HepG2 (cell line): ENCODE data around the gene ADARB2. TPM values are rescaled to one million over a fixed set of nuclear protein-coding genes. Genes with fewer than 3 reads are reported as not detected.

Experiments
- ATAC-seq: fragments of 200-7000 bp; cut with Tn5 transposase; 3 replicates; pipeline ENCODE4 v1.9.1; 2020; ENCODE audit warnings: mild to moderate bottlenecking, moderate library complexity
- BruUV-seq: library from RNA; stranded (reverse); fragments of 400-500 nt; replicated peaks from 2 replicates; lab custom pipeline; 2021; lab: Mats Ljungman, UMichigan
- CTCF ChIA-PET: fragments of 300-600 bp; formaldehyde crosslinking; extraction: SDS; loops from one replicate; lab custom pipeline; 2021; ENCODE audit warnings: low total read pairs, inconsistent platforms, low intra/inter-chr PET ratio; lab: Yijun Ruan, JAX
- POLR2A ChIA-PET: fragments of 350-600 bp; sonication (Branson Sonifier 250); formaldehyde crosslinking; loops from one replicate; lab custom pipeline; 2020; ENCODE audit warnings: antibody characterized with exemption, inconsistent platforms; lab: Yijun Ruan, JAX
- DNase-seq: peaks from one replicate; pipeline ENCODE4 v3.0.0-alpha.2; 2015; ENCODE audit warnings: low spot score
- FAIRE-seq: peaks from 3 replicates; lab custom pipeline; 2011; peaks lifted over from hg19 to GRCh38; lab: Jason Lieb, UNC
- H2AFZ ChIP-seq: one replicate; pipeline ENCODE4 v1.6.1; 2011; ENCODE audit warnings: low read length, inconsistent platforms
- H3K27ac ChIP-seq: fragments of 300-600 bp; 3 replicates; pipeline ENCODE4 v1.8.0; 2011; ENCODE audit warnings: mixed run types, mild to moderate bottlenecking, mixed read lengths, low read length, inconsistent platforms; ENCODE audit not compliant: insufficient read depth; ENCODE audit errors: extremely low read length
- H3K27me3 ChIP-seq, 2 experiments: fragments of 200-600 bp in 1 of 2; 2 replicates in 1 of 2; 3 replicates in 1 of 2; pipeline versions ENCODE4 v1.6.0 to v1.8.0; 2011; ENCODE audit warnings: low read length in 2 of 2, mild to moderate bottlenecking in 2 of 2, moderate library complexity in 2 of 2, inconsistent platforms in 1 of 2; ENCODE audit not compliant: insufficient read depth in 2 of 2, control insufficient read depth in 1 of 2
- H3K36me3 ChIP-seq, 2 experiments: fragments of 200-600 bp in 1 of 2; replicated peaks in 1 of 2; 2 replicates in 1 of 2; 3 replicates in 1 of 2; pipeline versions ENCODE4 v1.5.1 to v1.8.0; 2011; ENCODE audit warnings: low read length in 2 of 2, inconsistent platforms in 1 of 2; ENCODE audit not compliant: insufficient read depth in 2 of 2, control insufficient read depth in 1 of 2
- H3K4me1 ChIP-seq: 2 replicates; pipeline ENCODE4 v1.5.1; 2012; ENCODE audit warnings: low read length, inconsistent platforms; ENCODE audit not compliant: insufficient read depth
- H3K4me2 ChIP-seq: 2 replicates; pipeline ENCODE4 v1.6.0; 2011; ENCODE audit warnings: low read depth, low read length, inconsistent platforms
- H3K4me3 ChIP-seq, 3 experiments: fragments of 200-600 bp in 1 of 3; sonication (generic), shearing (Covaris generic) in 1 of 3; replicated peaks in 1 of 3; 2 replicates each; pipeline ENCODE4 v1.5.1; 2011 to 2016; ENCODE audit warnings: low read length in 3 of 3, inconsistent platforms in 2 of 3, low read depth in 2 of 3, mild to moderate bottlenecking in 2 of 3, control low read depth in 1 of 3, mixed read lengths in 1 of 3; ENCODE audit not compliant: insufficient read depth in 1 of 3
- H3K79me2 ChIP-seq: one replicate; pipeline ENCODE4 v1.6.1; 2011; ENCODE audit warnings: low read length, inconsistent platforms; ENCODE audit not compliant: insufficient read depth
- H3K9ac ChIP-seq: 2 replicates; pipeline ENCODE4 v1.6.0; 2011; ENCODE audit warnings: mild to moderate bottlenecking, low read depth, low read length, inconsistent platforms; ENCODE audit not compliant: insufficient read depth
- H3K9me3 ChIP-seq: 2 replicates; pipeline ENCODE4 v1.5.1; 2012; ENCODE audit warnings: mild to moderate bottlenecking, low read length
- H4K20me1 ChIP-seq: 2 replicates; pipeline ENCODE4 v1.6.0; 2011; ENCODE audit warnings: inconsistent platforms, mild to moderate bottlenecking, low read length, moderate library complexity; ENCODE audit not compliant: insufficient read depth
- ARID2 ChIP-seq: sonication (generic); formaldehyde crosslinking; IDR thresholded peaks from 2 replicates; pipeline ENCODE4 v1.8.1; 2022; ENCODE audit warnings: mild to moderate bottlenecking, missing genetic modification reagents, borderline replicate concordance
- SRSF4 ChIP-seq: fragments of 200-400 bp; formaldehyde crosslinking; IDR thresholded peaks from one replicate; pipeline ENCODE4 v1.6.1; 2018; ENCODE audit warnings: mild to moderate bottlenecking, low read depth, low read length, moderate library complexity; ENCODE audit not compliant: poor library complexity, severe bottlenecking
- WGBS: methylation state at CpG from one replicate; pipeline ENCODE4 v1.1.6; 2017; ENCODE audit warnings: low lambda C conversion rate; 5-methylcytosine and 5-hydroxymethylcytosine counted together
- in situ Hi-C: cut with HindIII; loops from 2 replicates; pipeline ENCODE4 v1.10.0; 2017; ENCODE audit warnings: low pct_unique_long_range_greater_than_20kb; ENCODE audit not compliant: extremely low pct_ligation_motif_present
- intact Hi-C: fragments of 100-400 bp; cut with micrococcal nuclease; formaldehyde crosslinking; loops from one replicate; pipeline ENCODE4 v1.10.0; 2022; ENCODE audit not compliant: unreplicated experiment
- polyA plus RNA-seq, 8 experiments: library from polyadenylated mRNA; depleted of rRNA in 3 of 8; stranded (reverse) in 7 of 8; unstranded in 1 of 8; fragments of >200 nt; fragmentation: Illumina TruSeq in 4 of 8; extraction: Trizol in 4 of 8; gene quantifications; 2 replicates each; pipeline versions ENCODE4 v1.2.1 to v1.2.3, GENCODE V29; 2011 to 2016; ENCODE audit warnings: low read depth in 4 of 8, missing spikeins in 1 of 8, mixed read lengths in 1 of 8; ENCODE audit not compliant: insufficient read depth in 1 of 8
- total RNA-seq, 5 experiments: library from RNA; depleted of rRNA; stranded (reverse); fragments of >200 nt; fragmentation: Illumina TruSeq; extraction: Trizol; gene quantifications; 2 replicates each; pipeline ENCODE4 v1.2.3, GENCODE V29; 2016; ENCODE audit warnings: low read depth in 1 of 5
- TF ChIP-seq, protein P1 (sequence below): fragments of 450-650 bp; IDR thresholded peaks from 2 replicates; pipeline ENCODE4 v1.6.1; 2016
- TF ChIP-seq, protein P2 (sequence below): sonication (generic); formaldehyde crosslinking; IDR thresholded peaks from 2 replicates; pipeline ENCODE4 v1.5.0; 2020; ENCODE audit warnings: missing genetic modification reagents, mild to moderate bottlenecking, borderline replicate concordance
- TF ChIP-seq, protein P3 (sequence below): IDR thresholded peaks from 2 replicates; pipeline ENCODE4 v1.6.1; 2016; ENCODE audit warnings: mild to moderate bottlenecking

The ADARB2 gene
- total and polyA plus RNA-seq, 2 of the 13 experiments (the other 11 are each of a cell fraction or from before 2014, with no cell fraction given): not detected

DNA sequence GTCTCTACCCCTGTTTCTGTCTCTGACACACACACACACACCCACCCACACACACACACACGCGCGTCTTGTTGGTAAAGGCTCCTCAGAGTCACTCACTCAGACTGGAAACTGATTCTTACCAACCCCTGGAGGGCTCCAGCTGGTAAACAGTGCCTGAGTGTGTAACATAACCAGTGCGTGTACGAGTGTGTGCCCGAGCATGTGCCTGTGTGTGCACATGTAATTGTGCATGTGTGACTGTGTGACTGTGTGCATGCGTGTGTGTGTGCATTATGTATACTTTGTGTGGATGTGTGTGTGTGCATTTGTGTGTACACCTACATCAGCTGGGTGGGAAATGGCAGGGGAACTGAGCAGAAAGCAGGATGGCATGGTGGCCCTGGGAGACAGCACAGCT, 364.0 kb downstream of the ADARB2 start:
- H3K27me3 ChIP-seq: peaks cover 1 to 3% of the 10 kb centered on the region in 2 experiments; a peak in 2 of 5 replicates
- CTCF ChIA-PET: no interaction called here
- no peak for FAIRE-seq
- H3K27ac ChIP-seq: no peak overlapping the region
- no peak overlapping the region for H3K4me3 ChIP-seq
- H4K20me1 ChIP-seq: no peaks in the 10 kb centered on the region
- TF ChIP-seq SRSF4 (no peak), ARID2 (CRISPR knock-in tag) (no peak)
- TF ChIP-seq, protein P1, sequence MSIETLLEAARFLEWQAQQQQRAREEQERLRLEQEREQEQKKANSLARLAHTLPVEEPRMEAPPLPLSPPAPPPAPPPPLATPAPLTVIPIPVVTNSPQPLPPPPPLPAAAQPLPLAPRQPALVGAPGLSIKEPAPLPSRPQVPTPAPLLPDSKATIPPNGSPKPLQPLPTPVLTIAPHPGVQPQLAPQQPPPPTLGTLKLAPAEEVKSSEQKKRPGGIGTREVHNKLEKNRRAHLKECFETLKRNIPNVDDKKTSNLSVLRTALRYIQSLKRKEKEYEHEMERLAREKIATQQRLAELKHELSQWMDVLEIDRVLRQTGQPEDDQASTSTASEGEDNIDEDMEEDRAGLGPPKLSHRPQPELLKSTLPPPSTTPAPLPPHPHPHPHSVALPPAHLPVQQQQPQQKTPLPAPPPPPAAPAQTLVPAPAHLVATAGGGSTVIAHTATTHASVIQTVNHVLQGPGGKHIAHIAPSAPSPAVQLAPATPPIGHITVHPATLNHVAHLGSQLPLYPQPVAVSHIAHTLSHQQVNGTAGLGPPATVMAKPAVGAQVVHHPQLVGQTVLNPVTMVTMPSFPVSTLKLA: 0 out of 2 replicates have a peak, but pooled peaks have one; percentile 9
- TF ChIP-seq, all 625 proteins: peak for 1
- BruUV-seq: no TSS peak
- Histone ChIP-seq H3K4me1 (peaks cover 25% of the 10 kb centered on the region), H3K9ac (no peak overlapping the region), H2AFZ (no peak overlapping the region), H3K9me3 (no peaks in the 10 kb centered on the region), H3K79me2 (no peaks in the 10 kb centered on the region), H3K36me3 (no peaks in the 10 kb centered on the region), H3K4me2 (no peak overlapping the region)
- intact Hi-C loops (no loop called here), in situ Hi-C loops (no loop called here)
- ATAC-seq (no peak), DNase-seq (no peak)
- POLR2A ChIA-PET: no interaction called here
- 49% methylated on average over 6 of the region's 7 CpGs for WGBS

DNA sequence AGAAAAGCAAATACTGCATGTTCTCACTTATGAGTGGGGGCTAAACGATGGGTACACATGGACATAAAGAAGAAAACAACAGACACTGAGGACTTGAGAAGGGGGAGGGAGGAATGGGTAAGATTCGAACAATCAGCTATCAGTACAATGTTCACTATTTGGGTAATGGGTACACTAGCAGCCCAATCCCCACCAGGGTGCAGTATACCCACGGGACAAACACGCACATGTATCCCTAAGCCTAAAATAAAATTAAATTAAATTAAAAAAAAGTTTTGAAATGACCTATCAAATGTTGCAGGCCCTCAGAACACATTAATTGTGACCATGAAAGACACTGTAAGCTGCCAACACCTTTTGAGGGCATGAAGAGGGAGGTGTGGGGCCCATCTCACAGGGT, 365.1 kb downstream of the ADARB2 start:
- DNase-seq (no peak), ATAC-seq (no peak), FAIRE-seq (no peak)
- ChIA-PET POLR2A (no interaction called here), CTCF (no interaction called here)
- no peaks in the 10 kb centered on the region for H3K36me3 ChIP-seq
- H3K4me2 ChIP-seq: no peak overlapping the region
- in situ Hi-C loops: no loop called here
- no peak overlapping the region for H3K9ac ChIP-seq
- peaks cover 25% of the 10 kb centered on the region for H3K4me1 ChIP-seq
- 12% methylated on average over 4 of the region's 4 CpGs for WGBS
- H3K27ac ChIP-seq: no peak overlapping the region
- H3K27me3 ChIP-seq: peaks cover 1 to 3% of the 10 kb centered on the region in 2 experiments; a peak in 2 of 5 replicates
- H3K9me3 ChIP-seq: no peaks in the 10 kb centered on the region
- no peak overlapping the region for H3K4me3 ChIP-seq
- no peaks in the 10 kb centered on the region for H3K79me2 ChIP-seq
- intact Hi-C loops: no loop called here
- H4K20me1 ChIP-seq: no peaks in the 10 kb centered on the region
- BruUV-seq: no TSS peak
- H2AFZ ChIP-seq: no peak overlapping the region
- TF ChIP-seq, protein P2, sequence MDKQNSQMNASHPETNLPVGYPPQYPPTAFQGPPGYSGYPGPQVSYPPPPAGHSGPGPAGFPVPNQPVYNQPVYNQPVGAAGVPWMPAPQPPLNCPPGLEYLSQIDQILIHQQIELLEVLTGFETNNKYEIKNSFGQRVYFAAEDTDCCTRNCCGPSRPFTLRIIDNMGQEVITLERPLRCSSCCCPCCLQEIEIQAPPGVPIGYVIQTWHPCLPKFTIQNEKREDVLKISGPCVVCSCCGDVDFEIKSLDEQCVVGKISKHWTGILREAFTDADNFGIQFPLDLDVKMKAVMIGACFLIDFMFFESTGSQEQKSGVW: no peak
- TF ChIP-seq, protein P3, sequence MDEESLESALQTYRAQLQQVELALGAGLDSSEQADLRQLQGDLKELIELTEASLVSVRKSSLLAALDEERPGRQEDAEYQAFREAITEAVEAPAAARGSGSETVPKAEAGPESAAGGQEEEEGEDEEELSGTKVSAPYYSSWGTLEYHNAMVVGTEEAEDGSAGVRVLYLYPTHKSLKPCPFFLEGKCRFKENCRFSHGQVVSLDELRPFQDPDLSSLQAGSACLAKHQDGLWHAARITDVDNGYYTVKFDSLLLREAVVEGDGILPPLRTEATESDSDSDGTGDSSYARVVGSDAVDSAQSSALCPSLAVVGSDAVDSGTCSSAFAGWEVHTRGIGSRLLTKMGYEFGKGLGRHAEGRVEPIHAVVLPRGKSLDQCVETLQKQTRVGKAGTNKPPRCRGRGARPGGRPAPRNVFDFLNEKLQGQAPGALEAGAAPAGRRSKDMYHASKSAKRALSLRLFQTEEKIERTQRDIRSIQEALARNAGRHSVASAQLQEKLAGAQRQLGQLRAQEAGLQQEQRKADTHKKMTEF (CRISPR knock-in tag): no peak
